ENCODE results near the gene MX1. TPM values are rescaled to one million over a fixed set of nuclear protein-coding genes. Genes with fewer than 3 reads are reported as not detected.
A peak's percentile ranks its signal among the peaks of the same experiment; 100 is the strongest.

The MX1 gene
- total RNA-seq, 2 experiments from 2014 or later, result 682 to 702 TPM

- no peak overlapping the region for H3K27ac Mint-ChIP-seq
- ChIA-PET POLR2A (interaction anchor here (1.1 to 2.0 kb wide), 3 partner anchors 8 to 97 kb away, joined by 3 to 9 read pairs (median 4); partner anchors contain the start of gene MX2), CTCF (interaction anchor here (1.0 kb wide), 1 partner anchor 132 kb away, joined by 3 read pairs; no protein-coding TSS in a partner anchor)
- H3K4me3 Mint-ChIP-seq, result no peak overlapping the region
- H3K4me1 Mint-ChIP-seq, result peaks cover 2% of the 10 kb centered on the region
- H3K27me3 Mint-ChIP-seq, result no peaks in the 10 kb centered on the region
- peaks cover 2% of the 10 kb centered on the region for H3K9me3 Mint-ChIP-seq
- DNase-seq, result no peak
- H3K36me3 Mint-ChIP-seq (ENCODE audit: low read depth), result peaks cover 87% of the 10 kb centered on the region
Measured at GRCh38 chr21:41458559-41458958, 32.5 kb downstream of the MX1 start.

DNA sequence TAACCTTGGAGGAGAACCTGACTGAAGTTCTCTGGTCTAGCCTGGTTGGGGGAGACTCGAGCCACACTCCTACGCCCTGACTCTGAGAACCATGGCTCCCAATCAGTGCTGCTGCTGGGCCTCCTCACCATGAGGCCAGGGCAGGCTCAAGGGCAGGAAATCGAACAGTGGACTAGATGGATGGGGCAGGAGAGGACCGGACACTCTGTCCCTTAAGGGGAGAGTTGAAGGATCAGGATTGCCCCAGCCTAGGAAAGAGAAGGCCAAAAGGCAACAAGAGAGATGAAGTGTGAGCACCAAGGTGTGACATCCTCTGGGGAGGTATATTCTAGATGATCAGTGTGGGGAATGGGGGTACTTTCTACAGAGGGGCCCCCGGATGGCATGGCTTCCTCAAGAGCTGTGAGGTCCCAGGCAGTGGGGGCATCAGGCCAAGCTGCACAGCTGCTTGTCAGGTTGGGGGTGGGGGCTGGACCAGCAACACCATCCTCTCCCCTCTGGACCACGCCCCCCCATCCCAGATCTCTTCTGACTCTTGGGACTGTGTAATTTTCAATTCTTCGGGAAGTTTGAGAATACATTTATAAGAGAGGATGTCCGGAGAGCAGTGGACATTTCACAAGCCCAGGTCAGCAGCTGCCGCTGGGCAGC, 34.0 kb downstream of the MX1 start:
- H3K36me3 Mint-ChIP-seq (ENCODE audit: low read depth), result peaks cover 81% of the 10 kb centered on the region
- H3K4me1 Mint-ChIP-seq, result peaks cover 2% of the 10 kb centered on the region
- peak overlapping the region; percentile 13 for H3K27ac Mint-ChIP-seq
- ChIA-PET CTCF (interaction anchor here (1.0 to 1.4 kb wide), 4 partner anchors 22 to 177 kb away, joined by 3 to 10 read pairs (median 3); partner anchors contain the start of gene MX1), POLR2A (interaction anchor here (1.0 to 2.0 kb wide), 2 partner anchors 10 to 35 kb away, joined by 3 to 9 read pairs; no protein-coding TSS in a partner anchor)
- H3K27me3 Mint-ChIP-seq, result no peaks in the 10 kb centered on the region
- peaks cover 2% of the 10 kb centered on the region for H3K9me3 Mint-ChIP-seq
- DNase-seq, result no peak
- no peak overlapping the region for H3K4me3 Mint-ChIP-seq

DNA sequence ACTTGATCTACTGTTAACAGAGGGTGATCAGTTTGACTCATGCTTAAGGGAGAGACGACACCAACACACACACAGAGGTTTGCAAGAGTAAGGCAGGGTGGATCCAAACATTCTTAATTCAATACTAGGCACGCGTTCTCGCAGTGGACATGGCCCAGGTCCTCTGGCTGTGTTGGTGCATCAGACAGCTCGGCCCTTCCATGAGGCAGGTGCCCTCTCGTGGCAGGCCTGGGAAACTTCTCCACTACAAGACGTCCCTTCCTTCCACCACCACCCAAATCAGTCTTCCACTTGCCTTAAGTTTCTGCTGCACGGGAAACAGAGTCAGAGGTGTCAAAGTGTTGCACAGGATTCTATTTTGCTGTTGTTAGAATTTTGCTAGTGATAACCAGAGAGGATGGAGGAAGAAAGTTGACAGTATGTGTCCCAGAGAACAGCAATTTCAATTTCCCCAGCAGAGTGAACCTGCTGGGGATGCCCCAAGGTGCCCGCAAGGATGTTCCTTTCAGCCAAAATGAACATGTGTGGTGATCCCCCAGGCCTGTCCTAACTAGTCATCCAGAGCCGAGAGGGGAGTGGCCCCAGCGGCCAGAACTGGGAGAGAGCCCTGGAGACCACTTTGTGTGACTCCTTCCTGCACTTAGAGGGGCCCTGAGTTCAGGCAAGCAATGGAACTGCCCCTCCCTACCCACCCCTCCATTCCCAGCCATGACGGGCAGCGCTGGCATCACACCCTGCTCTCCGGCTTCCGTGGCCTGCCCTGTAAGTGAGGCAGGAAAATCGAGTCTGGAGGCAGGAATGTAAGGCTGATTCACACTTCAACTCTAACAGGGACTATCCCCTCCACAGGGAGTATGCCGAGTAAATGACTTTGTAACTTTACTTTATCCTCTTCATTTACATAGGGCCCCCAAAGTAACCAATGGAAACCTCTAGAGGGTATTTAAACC, 34.8 kb downstream of the MX1 start:
- Mint-ChIP-seq H3K4me1 (peaks cover 2% of the 10 kb centered on the region), H3K36me3 (ENCODE audit: low read depth) (peaks cover 72% of the 10 kb centered on the region), H3K9me3 (peaks cover 2% of the 10 kb centered on the region), H3K27ac (no peak overlapping the region), H3K27me3 (no peaks in the 10 kb centered on the region), H3K4me3 (no peak overlapping the region)
- POLR2A ChIA-PET, result interaction anchor here (1.0 kb wide), 1 partner anchor 35 kb away, joined by 3 read pairs; no protein-coding TSS in a partner anchor
- DNase-seq, result peak; percentile 51
- CTCF ChIA-PET, result interaction anchor here (1.0 to 1.4 kb wide), 4 partner anchors 23 to 178 kb away, joined by 3 to 10 read pairs (median 3); partner anchors contain the start of gene MX1

GRCh38 chr21:41465176-41465781, 39.2 kb downstream of the MX1 start:
- DNase-seq, result no peak
- H3K27ac Mint-ChIP-seq, result no peak overlapping the region
- peaks cover 14% of the 10 kb centered on the region for H3K27me3 Mint-ChIP-seq
- ChIA-PET CTCF (no interaction called here), POLR2A (no interaction called here)
- H3K9me3 Mint-ChIP-seq, result peaks cover 2% of the 10 kb centered on the region
- peaks cover 7% of the 10 kb centered on the region for H3K4me1 Mint-ChIP-seq
- H3K36me3 Mint-ChIP-seq (ENCODE audit: low read depth), result peaks cover 30% of the 10 kb centered on the region
- H3K4me3 Mint-ChIP-seq, result no peak overlapping the region

- Mint-ChIP-seq H3K36me3 (ENCODE audit: low read depth) (peaks cover 24% of the 10 kb centered on the region), H3K27me3 (peaks cover 18% of the 10 kb centered on the region), H3K4me1 (peaks cover 5% of the 10 kb centered on the region), H3K4me3 (no peak overlapping the region), H3K9me3 (peaks cover 2% of the 10 kb centered on the region), H3K27ac (no peak overlapping the region)
- no peak for DNase-seq
- CTCF ChIA-PET, result no interaction called here
- POLR2A ChIA-PET, result no interaction called here
Measured at GRCh38 chr21:41466024-41466820, 40.2 kb downstream of the MX1 start.

GRCh38 chr21:41470054-41470453, 44.0 kb downstream of the MX1 start:
- Mint-ChIP-seq H3K27ac (no peak overlapping the region), H3K4me3 (no peak overlapping the region), H3K9me3 (no peaks in the 10 kb centered on the region), H3K4me1 (peaks cover 5% of the 10 kb centered on the region), H3K27me3 (peaks cover 18% of the 10 kb centered on the region), H3K36me3 (ENCODE audit: low read depth) (no peaks in the 10 kb centered on the region)
- no peak for DNase-seq
- CTCF ChIA-PET, result no interaction called here
- POLR2A ChIA-PET, result no interaction called here

- H3K27me3 Mint-ChIP-seq, result peaks cover 24% of the 10 kb centered on the region
- H3K36me3 Mint-ChIP-seq (ENCODE audit: low read depth), result no peaks in the 10 kb centered on the region
- no peak overlapping the region for H3K4me3 Mint-ChIP-seq
- H3K4me1 Mint-ChIP-seq, result peaks cover 13% of the 10 kb centered on the region
- ChIA-PET POLR2A (no interaction called here), CTCF (no interaction called here)
- H3K27ac Mint-ChIP-seq, result no peak overlapping the region
- DNase-seq, result no peak
- no peaks in the 10 kb centered on the region for H3K9me3 Mint-ChIP-seq
Measured at GRCh38 chr21:41472753-41473548, 46.9 kb downstream of the MX1 start.

- ChIA-PET CTCF (interaction anchor here (1.2 kb wide), 1 partner anchor 193 kb away, joined by 3 read pairs; no protein-coding TSS in a partner anchor), POLR2A (interaction anchor here (0.6 kb wide), 1 partner anchor 286 kb away, joined by 3 read pairs; no protein-coding TSS in a partner anchor)
- Mint-ChIP-seq H3K27me3 (peaks cover 23% of the 10 kb centered on the region), H3K9me3 (no peaks in the 10 kb centered on the region), H3K27ac (no peak overlapping the region), H3K36me3 (ENCODE audit: low read depth) (no peaks in the 10 kb centered on the region), H3K4me3 (no peak overlapping the region), H3K4me1 (peaks cover 14% of the 10 kb centered on the region)
- no peak for DNase-seq
Measured at GRCh38 chr21:41475714-41476420, 49.8 kb downstream of the MX1 start.

DNA sequence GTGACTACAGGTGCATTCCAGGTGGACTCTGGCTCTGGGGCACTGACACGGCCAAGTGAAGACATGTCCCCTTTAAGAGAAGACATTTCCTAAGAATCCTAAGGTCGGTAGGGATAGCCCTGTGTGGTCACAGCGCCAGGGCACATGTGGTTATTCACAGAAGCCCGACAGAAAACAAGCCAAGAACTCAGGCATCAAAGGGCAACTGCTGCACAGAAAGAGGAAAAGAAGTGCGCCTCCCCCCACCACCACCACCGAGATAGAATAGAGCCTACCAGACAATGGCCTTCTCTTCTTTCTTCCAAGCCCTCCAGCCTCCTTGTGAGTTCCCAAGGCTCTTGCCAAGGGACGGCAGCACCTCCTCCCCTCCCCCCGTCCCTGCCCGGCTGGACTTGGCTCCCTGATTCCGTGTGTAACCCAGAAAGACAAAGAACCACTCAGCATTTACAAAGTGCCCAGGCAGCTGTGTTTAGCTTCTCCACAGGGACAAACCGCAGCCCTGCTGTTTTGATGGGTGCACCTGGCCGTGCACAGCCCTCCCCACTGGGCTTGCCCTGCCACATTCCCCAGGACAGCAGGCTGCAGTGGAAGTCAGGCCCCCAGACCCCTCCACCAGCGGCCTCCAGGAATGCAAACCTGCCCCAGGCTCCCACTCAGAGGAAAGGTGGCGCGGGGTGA, 51.7 kb downstream of the MX1 start:
- Mint-ChIP-seq H3K4me1 (peaks cover 22% of the 10 kb centered on the region), H3K27ac (no peak overlapping the region), H3K4me3 (no peak overlapping the region), H3K36me3 (ENCODE audit: low read depth) (no peaks in the 10 kb centered on the region), H3K27me3 (peaks cover 33% of the 10 kb centered on the region), H3K9me3 (no peaks in the 10 kb centered on the region)
- ChIA-PET CTCF (no interaction called here), POLR2A (no interaction called here)
- no peak for DNase-seq

GRCh38 chr21:41478319-41479177, 52.5 kb downstream of the MX1 start:
- Mint-ChIP-seq H3K27ac (no peak overlapping the region), H3K4me3 (no peak overlapping the region), H3K4me1 (peaks cover 24% of the 10 kb centered on the region), H3K27me3 (peaks cover 35% of the 10 kb centered on the region), H3K9me3 (no peaks in the 10 kb centered on the region), H3K36me3 (ENCODE audit: low read depth) (no peaks in the 10 kb centered on the region)
- ChIA-PET CTCF (no interaction called here), POLR2A (no interaction called here)
- no peak for DNase-seq
